Measurements from ENCODE around the gene GRIN2C. TPM values are rescaled to one million over a fixed set of nuclear protein-coding genes. Genes with fewer than 3 reads are reported as not detected.

Gene GRIN2C
- total and polyA plus RNA-seq, 2 donors (not counting 1 experiment from before 2014, with no cell fraction given), result 0.03 TPM; not detected in 1

DNA sequence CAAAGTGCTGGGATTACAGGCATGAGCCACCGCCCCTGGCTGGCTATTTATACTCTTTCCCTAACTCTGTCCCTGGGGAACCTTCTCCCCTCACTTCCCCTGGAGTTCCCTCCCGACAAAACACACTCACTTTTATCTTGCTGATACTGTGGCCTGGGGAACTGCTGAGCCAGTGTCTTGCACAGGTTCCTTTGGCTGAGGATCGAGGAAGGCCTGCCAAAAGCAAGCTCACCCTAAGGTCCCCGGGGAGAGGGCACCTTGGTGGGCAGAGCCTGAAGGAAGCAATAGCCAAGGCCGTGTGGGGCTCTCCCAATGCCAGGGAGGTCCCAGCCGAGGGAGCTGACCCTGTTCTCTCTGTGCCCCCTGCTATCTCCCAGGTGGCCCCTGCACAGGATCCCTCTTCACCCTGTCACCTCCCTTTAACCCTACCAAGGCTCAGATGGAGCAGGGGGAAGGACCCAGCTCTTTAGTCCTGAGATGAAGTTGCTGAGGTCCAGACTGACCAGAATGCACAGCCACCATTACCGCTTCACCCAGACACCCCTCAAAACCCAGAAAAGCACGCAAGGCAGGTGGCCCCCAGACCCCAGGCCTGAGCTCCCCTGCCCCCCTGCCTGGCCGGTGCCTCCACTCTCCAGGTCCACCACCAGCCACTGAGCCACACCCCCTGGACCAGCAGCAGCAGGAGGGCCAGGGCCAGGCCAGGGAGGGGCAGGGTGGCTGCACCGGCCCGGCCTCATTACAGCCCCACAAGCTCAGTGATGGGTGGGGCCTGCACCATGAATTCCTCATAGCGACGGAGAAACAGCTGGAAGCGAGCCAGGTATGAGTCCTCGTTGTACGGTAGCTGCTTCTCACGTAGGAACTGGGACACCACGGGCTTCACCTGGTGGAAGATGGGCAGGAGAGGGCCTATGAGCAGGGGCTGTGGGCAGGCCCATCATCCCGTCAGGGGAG lies 18.2 kb upstream of the GRIN2C start:
- no peak overlapping the region for H3K9ac ChIP-seq (ENCODE audit: low read length)
- no peaks in the 10 kb centered on the region for H3K9me3 Mint-ChIP-seq (ENCODE audit: insufficient read depth)
- H2AFZ ChIP-seq (ENCODE audit: insufficient read depth, low read depth, low read length, poor library complexity, severe bottlenecking), result no peak overlapping the region
- H3K4me1 Mint-ChIP-seq, result peaks cover 5% of the 10 kb centered on the region
- POLR2A ChIA-PET, result interaction anchor here (0.5 kb wide), 1 partner anchor 56 kb away, joined by 6 read pairs; no protein-coding TSS in a partner anchor
- H3K4me3 ChIP-seq (ENCODE audit: control extremely low read depth in 1 of 5, extremely low read depth in 1 of 5, insufficient read depth in 1 of 5, low read depth in 2 of 5, low read length in 4 of 5), result no peak overlapping the region
- no peak overlapping the region for H3K4me2 ChIP-seq (replicated peaks; ENCODE audit: low read depth, low read length, poor library complexity, severe bottlenecking)
- no peaks in the 10 kb centered on the region for H3K36me3 ChIP-seq (replicated peaks in 1 of 2; ENCODE audit: control extremely low read depth in 1 of 2, control insufficient read depth in 1 of 2, extremely low read depth in 1 of 2, insufficient read depth in 2 of 2, low read length in 1 of 2)
- no peaks in the 10 kb centered on the region for H3K79me2 ChIP-seq (ENCODE audit: control insufficient read depth, insufficient read depth, low read length)
- H3K27me3 Mint-ChIP-seq, result peaks cover 4% of the 10 kb centered on the region
- WGBS (ENCODE audit: insufficient coverage), result 79% methylated on average over 18 of the region's 19 CpGs
- H3K9me3 ChIP-seq (ENCODE audit: control extremely low read depth in 1 of 3, control insufficient read depth in 2 of 3, insufficient read depth in 1 of 3, low read length in 2 of 3), result no peaks in the 10 kb centered on the region
- no peak for DNase-seq
- peaks cover 4 to 6% of the 10 kb centered on the region in 2 donors for H3K4me1 ChIP-seq (ENCODE audit: control insufficient read depth in 2 of 2, insufficient read depth in 2 of 2, low read length in 2 of 2)
- intact Hi-C loops (cut with micrococcal nuclease), result no loop called here
- CTCF ChIA-PET, result no interaction called here
- H3K27ac ChIP-seq (ENCODE audit: low read length in 2 of 2), result no peak overlapping the region
- no peak overlapping the region for H3K27ac Mint-ChIP-seq
- H4K20me1 ChIP-seq (ENCODE audit: control insufficient read depth, insufficient read depth, low read length, poor library complexity, severe bottlenecking), result no peaks in the 10 kb centered on the region
- TF ChIP-seq, protein P1, sequence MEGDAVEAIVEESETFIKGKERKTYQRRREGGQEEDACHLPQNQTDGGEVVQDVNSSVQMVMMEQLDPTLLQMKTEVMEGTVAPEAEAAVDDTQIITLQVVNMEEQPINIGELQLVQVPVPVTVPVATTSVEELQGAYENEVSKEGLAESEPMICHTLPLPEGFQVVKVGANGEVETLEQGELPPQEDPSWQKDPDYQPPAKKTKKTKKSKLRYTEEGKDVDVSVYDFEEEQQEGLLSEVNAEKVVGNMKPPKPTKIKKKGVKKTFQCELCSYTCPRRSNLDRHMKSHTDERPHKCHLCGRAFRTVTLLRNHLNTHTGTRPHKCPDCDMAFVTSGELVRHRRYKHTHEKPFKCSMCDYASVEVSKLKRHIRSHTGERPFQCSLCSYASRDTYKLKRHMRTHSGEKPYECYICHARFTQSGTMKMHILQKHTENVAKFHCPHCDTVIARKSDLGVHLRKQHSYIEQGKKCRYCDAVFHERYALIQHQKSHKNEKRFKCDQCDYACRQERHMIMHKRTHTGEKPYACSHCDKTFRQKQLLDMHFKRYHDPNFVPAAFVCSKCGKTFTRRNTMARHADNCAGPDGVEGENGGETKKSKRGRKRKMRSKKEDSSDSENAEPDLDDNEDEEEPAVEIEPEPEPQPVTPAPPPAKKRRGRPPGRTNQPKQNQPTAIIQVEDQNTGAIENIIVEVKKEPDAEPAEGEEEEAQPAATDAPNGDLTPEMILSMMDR (IDR thresholded peaks at IDR 0.05), result no peak
- TF ChIP-seq EZH2 (IDR thresholded peaks at IDR 0.05; ENCODE audit: borderline replicate concordance, insufficient read depth, low read depth, low read length, poor library complexity, severe bottlenecking), result no peak
- no peak for ATAC-seq (ENCODE audit: low read depth)
- H3K4me3 Mint-ChIP-seq, result no peak overlapping the region
- H3K27me3 ChIP-seq (replicated peaks in 1 of 4; ENCODE audit: control extremely low read depth in 1 of 4, control insufficient read depth in 3 of 4, insufficient read depth in 4 of 4, low read length in 3 of 4), result no peaks in the 10 kb centered on the region
